ENCODE results near the gene SLC38A3.

SLC38A3 gene

GRCh38 chr3:50265571-50265970 is 60.5 kb downstream of the SLC38A3 start:
- H3K4ac ChIP-seq (ENCODE audit: low read length): peak overlapping the region; percentile 69
- H3K4me1 ChIP-seq (ENCODE audit: control insufficient read depth in 2 of 2, insufficient read depth in 1 of 2, low read depth in 1 of 2, low read length in 2 of 2): peaks cover 51 to 71% of the 10 kb centered on the region in 2 donors
- H3K36me3 ChIP-seq (replicated peaks in 1 of 2; ENCODE audit: control insufficient read depth in 2 of 2, insufficient read depth in 2 of 2, low read length in 2 of 2): no peaks in the 10 kb centered on the region
- H3K9me3 ChIP-seq (replicated peaks in 1 of 2; ENCODE audit: control insufficient read depth in 2 of 2, insufficient read depth in 1 of 2, low read depth in 1 of 2, low read length in 2 of 2): no peaks in the 10 kb centered on the region
- H2BK15ac ChIP-seq (ENCODE audit: low read length): peak overlapping the region; percentile 94
- H4K8ac ChIP-seq (ENCODE audit: low read depth, low read length): no peak overlapping the region
- peak overlapping the region; percentile 44 for H3K9ac ChIP-seq (ENCODE audit: low read depth, low read length, poor library complexity)
- no peak overlapping the region for H3K4me2 ChIP-seq (ENCODE audit: insufficient read depth, low read length, poor library complexity, severe bottlenecking)
- H2AFZ ChIP-seq (ENCODE audit: low read length): no peak overlapping the region
- H3K27ac ChIP-seq (replicated peaks; ENCODE audit: low read length): peak overlapping the region; percentile 82
- H2BK120ac ChIP-seq (ENCODE audit: low read depth, low read length): peak overlapping the region; percentile 88
- H3K79me1 ChIP-seq (ENCODE audit: low read depth, low read length): peaks cover 3% of the 10 kb centered on the region
- H3K18ac ChIP-seq (ENCODE audit: low read length): peak overlapping the region; percentile 99
- DNase-seq (ENCODE audit: low spot score): no peak
- H3K14ac ChIP-seq (ENCODE audit: low read length): no peak overlapping the region
- peak overlapping the region; percentile 25 for H3K23ac ChIP-seq (ENCODE audit: low read depth, low read length, poor library complexity)
- no peaks in the 10 kb centered on the region for H3K27me3 ChIP-seq (ENCODE audit: control insufficient read depth in 3 of 3, insufficient read depth in 3 of 3, low read depth in 1 of 3, low read length in 3 of 3)
- WGBS, 2 donors (ENCODE audit: extremely low coverage in 2 of 2, insufficient read length in 2 of 2, insufficient replicate concordance in 1 of 2): no CpG with 5 or more reads among the region's 1 CpG
- H3K4me3 ChIP-seq (ENCODE audit: low read length in 2 of 2): no peak overlapping the region
- peak overlapping the region; percentile 99 for H2BK5ac ChIP-seq (ENCODE audit: low read length)
- H2BK12ac ChIP-seq (ENCODE audit: low read length): peak overlapping the region; percentile 97
- peak overlapping the region; percentile 98 for H4K91ac ChIP-seq (ENCODE audit: low read depth, low read length, poor library complexity)
- H2AK5ac ChIP-seq (ENCODE audit: low read depth, low read length): peak overlapping the region; percentile 98

DNA sequence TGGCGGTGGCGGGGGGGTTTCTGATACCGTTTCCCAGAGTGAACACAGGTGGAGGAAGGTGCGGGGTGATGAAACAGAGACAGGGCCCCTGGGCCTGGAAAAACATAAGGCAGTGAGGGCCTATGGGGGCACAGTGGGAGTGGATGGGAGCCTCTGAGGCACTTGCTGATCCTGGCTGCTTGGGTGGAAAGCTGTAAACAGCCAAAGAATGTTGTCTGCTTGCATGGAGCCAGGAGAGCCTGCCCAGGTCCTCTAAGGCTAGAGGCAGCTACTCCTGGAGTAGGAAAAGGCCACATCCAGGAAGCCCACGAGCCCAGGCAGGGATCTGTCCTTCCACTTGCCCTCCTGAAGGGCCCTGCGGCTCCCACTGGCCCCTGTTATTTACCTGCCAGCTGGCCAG is 60.9 kb downstream of the SLC38A3 start:
- no peak overlapping the region for H3K9ac ChIP-seq (ENCODE audit: low read depth, low read length, poor library complexity)
- H3K4me3 ChIP-seq (ENCODE audit: low read length in 2 of 2): no peak overlapping the region
- WGBS, 2 donors (ENCODE audit: extremely low coverage in 2 of 2, insufficient read length in 2 of 2, insufficient replicate concordance in 1 of 2): no CpG with 5 or more reads among the region's 6 CpGs
- peak overlapping the region; percentile 99 for H3K18ac ChIP-seq (ENCODE audit: low read length)
- peak overlapping the region; percentile 67 for H2BK12ac ChIP-seq (ENCODE audit: low read length)
- peaks cover 3% of the 10 kb centered on the region for H3K79me1 ChIP-seq (ENCODE audit: low read depth, low read length)
- H2AK5ac ChIP-seq (ENCODE audit: low read depth, low read length): peak overlapping the region; percentile 98
- no peak overlapping the region for H2AFZ ChIP-seq (ENCODE audit: low read length)
- peak overlapping the region; percentile 27 for H3K14ac ChIP-seq (ENCODE audit: low read length)
- H4K91ac ChIP-seq (ENCODE audit: low read depth, low read length, poor library complexity): no peak overlapping the region
- H2BK120ac ChIP-seq (ENCODE audit: low read depth, low read length): no peak overlapping the region
- H3K4me1 ChIP-seq (ENCODE audit: control insufficient read depth in 2 of 2, insufficient read depth in 1 of 2, low read depth in 1 of 2, low read length in 2 of 2): peaks cover 46 to 66% of the 10 kb centered on the region in 2 donors
- peak overlapping the region; percentile 99 for H2BK5ac ChIP-seq (ENCODE audit: low read length)
- no peak overlapping the region for H3K23ac ChIP-seq (ENCODE audit: low read depth, low read length, poor library complexity)
- no peak for DNase-seq (ENCODE audit: low spot score)
- no peaks in the 10 kb centered on the region for H3K36me3 ChIP-seq (replicated peaks in 1 of 2; ENCODE audit: control insufficient read depth in 2 of 2, insufficient read depth in 2 of 2, low read length in 2 of 2)
- H3K4me2 ChIP-seq (ENCODE audit: insufficient read depth, low read length, poor library complexity, severe bottlenecking): no peak overlapping the region
- peak overlapping the region; percentile 69 for H3K4ac ChIP-seq (ENCODE audit: low read length)
- no peaks in the 10 kb centered on the region for H3K27me3 ChIP-seq (ENCODE audit: control insufficient read depth in 3 of 3, insufficient read depth in 3 of 3, low read depth in 1 of 3, low read length in 3 of 3)
- no peaks in the 10 kb centered on the region for H3K9me3 ChIP-seq (replicated peaks in 1 of 2; ENCODE audit: control insufficient read depth in 2 of 2, insufficient read depth in 1 of 2, low read depth in 1 of 2, low read length in 2 of 2)
- H2BK15ac ChIP-seq (ENCODE audit: low read length): peak overlapping the region; percentile 94
- peak overlapping the region; percentile 83 for H4K8ac ChIP-seq (ENCODE audit: low read depth, low read length)
- H3K27ac ChIP-seq (replicated peaks; ENCODE audit: low read length): no peak overlapping the region

GRCh38 chr3:50266836-50267235 is 61.8 kb downstream of the SLC38A3 start:
- DNase-seq (ENCODE audit: low spot score): no peak
- peaks cover 45 to 59% of the 10 kb centered on the region in 2 donors for H3K4me1 ChIP-seq (ENCODE audit: control insufficient read depth in 2 of 2, insufficient read depth in 1 of 2, low read depth in 1 of 2, low read length in 2 of 2)
- H3K27ac ChIP-seq (replicated peaks; ENCODE audit: low read length): no peak overlapping the region
- peak overlapping the region; percentile 88 for H2BK5ac ChIP-seq (ENCODE audit: low read length)
- peak overlapping the region; percentile 48 for H3K18ac ChIP-seq (ENCODE audit: low read length)
- WGBS, 2 donors (ENCODE audit: extremely low coverage in 2 of 2, insufficient read length in 2 of 2, insufficient replicate concordance in 1 of 2): no CpG with 5 or more reads among the region's 7 CpGs
- H3K23ac ChIP-seq (ENCODE audit: low read depth, low read length, poor library complexity): peak overlapping the region; percentile 50
- H2BK15ac ChIP-seq (ENCODE audit: low read length): peak overlapping the region; percentile 94
- H2BK12ac ChIP-seq (ENCODE audit: low read length): peak overlapping the region; percentile 67
- peak overlapping the region; percentile 75 for H2AFZ ChIP-seq (ENCODE audit: low read length)
- H3K36me3 ChIP-seq (replicated peaks in 1 of 2; ENCODE audit: control insufficient read depth in 2 of 2, insufficient read depth in 2 of 2, low read length in 2 of 2): no peaks in the 10 kb centered on the region
- H3K9ac ChIP-seq (ENCODE audit: low read depth, low read length, poor library complexity): no peak overlapping the region
- peak overlapping the region; percentile 53 for H2BK120ac ChIP-seq (ENCODE audit: low read depth, low read length)
- H3K14ac ChIP-seq (ENCODE audit: low read length): no peak overlapping the region
- H2AK5ac ChIP-seq (ENCODE audit: low read depth, low read length): peak overlapping the region; percentile 98
- H3K4me3 ChIP-seq (ENCODE audit: low read length in 2 of 2): no peak overlapping the region
- no peaks in the 10 kb centered on the region for H3K27me3 ChIP-seq (ENCODE audit: control insufficient read depth in 3 of 3, insufficient read depth in 3 of 3, low read depth in 1 of 3, low read length in 3 of 3)
- H3K4me2 ChIP-seq (ENCODE audit: insufficient read depth, low read length, poor library complexity, severe bottlenecking): no peak overlapping the region
- H4K91ac ChIP-seq (ENCODE audit: low read depth, low read length, poor library complexity): no peak overlapping the region
- no peak overlapping the region for H4K8ac ChIP-seq (ENCODE audit: low read depth, low read length)
- H3K4ac ChIP-seq (ENCODE audit: low read length): peak overlapping the region; percentile 84
- no peaks in the 10 kb centered on the region for H3K9me3 ChIP-seq (replicated peaks in 1 of 2; ENCODE audit: control insufficient read depth in 2 of 2, insufficient read depth in 1 of 2, low read depth in 1 of 2, low read length in 2 of 2)
- H3K79me1 ChIP-seq (ENCODE audit: low read depth, low read length): peaks cover 3% of the 10 kb centered on the region

DNA sequence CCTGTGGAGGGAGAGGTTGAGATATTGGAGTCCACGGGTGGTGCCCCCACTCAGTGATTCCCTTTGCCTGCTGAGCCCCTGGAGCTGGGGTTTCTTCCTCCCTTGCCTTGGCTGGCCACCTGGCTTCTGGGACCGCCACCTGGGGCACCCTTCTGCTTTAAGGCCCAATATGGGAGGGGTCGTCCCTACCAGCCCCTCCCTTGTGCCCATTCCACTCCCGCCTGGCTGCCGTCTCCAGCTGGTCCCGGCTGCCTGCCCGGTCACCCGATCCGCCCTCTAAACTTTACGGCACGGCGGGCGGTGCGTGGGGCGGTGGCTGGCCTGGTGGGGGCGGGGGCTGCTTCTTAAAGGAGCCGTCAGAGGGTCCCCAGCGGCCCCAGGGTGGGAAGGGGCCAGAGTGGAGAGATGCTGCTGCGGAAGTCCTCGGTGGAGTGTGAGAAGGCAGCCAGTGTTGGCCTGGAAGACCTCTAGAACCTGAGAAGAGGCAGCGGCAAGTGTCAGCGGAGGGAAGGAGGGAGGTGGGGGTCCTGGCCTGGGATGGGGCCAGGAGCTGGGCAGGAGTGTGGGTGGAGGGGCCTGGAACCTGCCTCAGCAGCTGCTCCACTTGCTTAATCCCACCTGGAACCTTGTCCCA is 62.3 kb downstream of the SLC38A3 start:
- Histone ChIP-seq H2BK5ac (ENCODE audit: low read length) (peak overlapping the region; percentile 88), H3K23ac (ENCODE audit: low read depth, low read length, poor library complexity) (peak overlapping the region; percentile 50), H4K8ac (ENCODE audit: low read depth, low read length) (no peak overlapping the region), H3K27me3 (ENCODE audit: control insufficient read depth in 3 of 3, insufficient read depth in 3 of 3, low read depth in 1 of 3, low read length in 3 of 3) (no peaks in the 10 kb centered on the region), H3K14ac (ENCODE audit: low read length) (peak overlapping the region; percentile 77), H3K27ac (replicated peaks; ENCODE audit: low read length) (no peak overlapping the region), H3K36me3 (replicated peaks in 1 of 2; ENCODE audit: control insufficient read depth in 2 of 2, insufficient read depth in 2 of 2, low read length in 2 of 2) (no peaks in the 10 kb centered on the region), H2BK12ac (ENCODE audit: low read length) (peak overlapping the region; percentile 67), H4K91ac (ENCODE audit: low read depth, low read length, poor library complexity) (no peak overlapping the region), H3K9me3 (replicated peaks in 1 of 2; ENCODE audit: control insufficient read depth in 2 of 2, insufficient read depth in 1 of 2, low read depth in 1 of 2, low read length in 2 of 2) (no peaks in the 10 kb centered on the region), H3K18ac (ENCODE audit: low read length) (peak overlapping the region; percentile 94), H2AK5ac (ENCODE audit: low read depth, low read length) (peak overlapping the region; percentile 98), H3K9ac (ENCODE audit: low read depth, low read length, poor library complexity) (no peak overlapping the region), H2BK15ac (ENCODE audit: low read length) (peak overlapping the region; percentile 94), H3K79me1 (ENCODE audit: low read depth, low read length) (peaks cover 3% of the 10 kb centered on the region), H3K4me2 (ENCODE audit: insufficient read depth, low read length, poor library complexity, severe bottlenecking) (peak overlapping the region; percentile 29), H2BK120ac (ENCODE audit: low read depth, low read length) (peak overlapping the region; percentile 53), H2AFZ (ENCODE audit: low read length) (peak overlapping the region; percentile 75), H3K4me1 (ENCODE audit: control insufficient read depth in 2 of 2, insufficient read depth in 1 of 2, low read depth in 1 of 2, low read length in 2 of 2) (peaks cover 46 to 59% of the 10 kb centered on the region in 2 donors), H3K4ac (ENCODE audit: low read length) (peak overlapping the region; percentile 84), H3K4me3 (ENCODE audit: low read length in 2 of 2) (no peak overlapping the region)
- DNase-seq (ENCODE audit: low spot score): no peak
- WGBS, 2 donors (ENCODE audit: extremely low coverage in 2 of 2, insufficient read length in 2 of 2, insufficient replicate concordance in 1 of 2): no CpG with 5 or more reads among the region's 22 CpGs
